Measurements from ENCODE around the gene XYLT1.

DNA sequence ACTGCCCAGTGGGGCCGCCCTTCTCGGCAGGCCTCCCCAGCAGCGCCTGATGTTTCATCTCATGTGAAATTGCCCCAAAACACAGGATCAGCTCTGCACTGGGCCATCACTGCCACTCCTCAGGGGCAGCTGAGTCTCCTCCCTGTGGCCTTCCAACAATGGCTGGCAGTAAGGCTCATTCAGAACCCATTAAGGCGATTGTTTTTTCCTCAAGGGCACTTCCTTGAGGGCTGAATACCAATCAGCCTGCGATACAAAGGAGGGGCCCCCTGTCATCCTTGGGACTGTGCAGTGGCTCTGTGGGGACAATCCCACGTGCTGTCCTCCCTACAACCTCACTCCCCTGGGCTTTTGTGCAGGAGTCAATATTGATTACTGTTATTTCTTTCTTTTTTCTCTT, 47.5 kb downstream of the XYLT1 start:
- TF ChIP-seq, protein P1, sequence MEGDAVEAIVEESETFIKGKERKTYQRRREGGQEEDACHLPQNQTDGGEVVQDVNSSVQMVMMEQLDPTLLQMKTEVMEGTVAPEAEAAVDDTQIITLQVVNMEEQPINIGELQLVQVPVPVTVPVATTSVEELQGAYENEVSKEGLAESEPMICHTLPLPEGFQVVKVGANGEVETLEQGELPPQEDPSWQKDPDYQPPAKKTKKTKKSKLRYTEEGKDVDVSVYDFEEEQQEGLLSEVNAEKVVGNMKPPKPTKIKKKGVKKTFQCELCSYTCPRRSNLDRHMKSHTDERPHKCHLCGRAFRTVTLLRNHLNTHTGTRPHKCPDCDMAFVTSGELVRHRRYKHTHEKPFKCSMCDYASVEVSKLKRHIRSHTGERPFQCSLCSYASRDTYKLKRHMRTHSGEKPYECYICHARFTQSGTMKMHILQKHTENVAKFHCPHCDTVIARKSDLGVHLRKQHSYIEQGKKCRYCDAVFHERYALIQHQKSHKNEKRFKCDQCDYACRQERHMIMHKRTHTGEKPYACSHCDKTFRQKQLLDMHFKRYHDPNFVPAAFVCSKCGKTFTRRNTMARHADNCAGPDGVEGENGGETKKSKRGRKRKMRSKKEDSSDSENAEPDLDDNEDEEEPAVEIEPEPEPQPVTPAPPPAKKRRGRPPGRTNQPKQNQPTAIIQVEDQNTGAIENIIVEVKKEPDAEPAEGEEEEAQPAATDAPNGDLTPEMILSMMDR (IDR thresholded peaks at IDR 0.05): no peak
- TF ChIP-seq POLR2A (IDR thresholded peaks at IDR 0.05): no peak
